ENCODE data around the gene BTF3. TPM values are rescaled to one million over a fixed set of nuclear protein-coding genes. Genes with fewer than 3 reads are reported as not detected.

The BTF3 gene
- total RNA-seq, 1 experiment from 2014 or later: 635 TPM

- intact Hi-C loops (cut with micrococcal nuclease; ENCODE audit: unreplicated experiment): loop anchor here (1.0 to 2.0 kb wide), 3 partner anchors 18 to 273 kb away; partner anchors contain the start of genes ANKRA2 and UTP15
- Histone ChIP-seq H3K4me1 (replicated peaks; ENCODE audit: insufficient read depth) (peaks cover 18% of the 10 kb centered on the region), H3F3A (ENCODE audit: insufficient read depth, low read depth) (peaks cover 10% of the 10 kb centered on the region; the same call in 1 of the 2 replicates), H2AFZ (peak overlapping the region; percentile 52; the same call in 1 of the 2 replicates), H3K9me3 (ENCODE audit: insufficient read depth, low read depth) (no peaks in the 10 kb centered on the region), H3K36me3 (ENCODE audit: low read depth) (no peaks in the 10 kb centered on the region), H3K4me3 (no peak overlapping the region), H3K9me2 (ENCODE audit: insufficient read depth) (no peaks in the 10 kb centered on the region), H3K27me3 (ENCODE audit: insufficient read depth, low read depth) (no peaks in the 10 kb centered on the region), H3K4me2 (peak overlapping the region; percentile 48; the same call in 1 of the 2 replicates), H4K20me1 (ENCODE audit: insufficient read depth) (no peaks in the 10 kb centered on the region), H3K27ac (no peak overlapping the region), H3K79me2 (ENCODE audit: low read depth) (no peaks in the 10 kb centered on the region)
- ChIA-PET POLR2A (ENCODE audit: unreplicated experiment) (interaction anchor here (0.6 to 0.7 kb wide), 2 partner anchors 21 to 226 kb away, joined by 4 read pairs; partner anchors contain the start of gene BTF3), CTCF (interaction anchor here (0.7 kb wide), 1 partner anchor 134 kb away, joined by 5 read pairs; no protein-coding TSS in a partner anchor)
- BruUV-seq (replicated peaks): no TSS peak
- TF ChIP-seq CTCF (conservative IDR thresholded peaks at IDR 0.05) (peak; percentile 80), EZH2 (IDR thresholded peaks at IDR 0.05; ENCODE audit: low read depth) (no peak)
- peak; percentile 58 to 64 for DNase-seq
Observed at GRCh38 chr5:73519531-73520283, 21.5 kb downstream of the BTF3 start.

- Histone ChIP-seq H3K4me1 (replicated peaks; ENCODE audit: insufficient read depth) (0 out of 2 replicates have a peak, but pooled peaks cover 4% of the 10 kb centered on the region), H2AFZ (no peak overlapping the region), H3K4me2 (no peak overlapping the region), H3K9me3 (ENCODE audit: insufficient read depth, low read depth) (no peaks in the 10 kb centered on the region), H3F3A (ENCODE audit: insufficient read depth, low read depth) (no peaks in the 10 kb centered on the region), H3K4me3 (no peak overlapping the region), H3K36me3 (ENCODE audit: low read depth) (no peaks in the 10 kb centered on the region), H4K20me1 (ENCODE audit: insufficient read depth) (no peaks in the 10 kb centered on the region), H3K79me2 (ENCODE audit: low read depth) (no peaks in the 10 kb centered on the region), H3K9me2 (ENCODE audit: insufficient read depth) (no peaks in the 10 kb centered on the region), H3K27ac (no peak overlapping the region), H3K27me3 (ENCODE audit: insufficient read depth, low read depth) (no peaks in the 10 kb centered on the region)
- TF ChIP-seq EZH2 (IDR thresholded peaks at IDR 0.05; ENCODE audit: low read depth) (no peak), CTCF (conservative IDR thresholded peaks at IDR 0.05) (no peak)
- intact Hi-C loops (cut with micrococcal nuclease; ENCODE audit: unreplicated experiment): no loop called here
- ChIA-PET POLR2A (ENCODE audit: unreplicated experiment) (interaction anchor here (0.6 kb wide), 1 partner anchor 1142 kb away, joined by 5 read pairs; no protein-coding TSS in a partner anchor), CTCF (interaction anchor here (0.6 to 0.8 kb wide), 3 partner anchors 270 to 1137 kb away, joined by 3 read pairs; no protein-coding TSS in a partner anchor)
- BruUV-seq (replicated peaks): no TSS peak
- peak; percentile 50 to 72 for DNase-seq
Observed at GRCh38 chr5:73522989-73523388, 24.7 kb downstream of the BTF3 start.

GRCh38 chr5:73523861-73524260 is 25.6 kb downstream of the BTF3 start:
- POLR2A ChIA-PET (ENCODE audit: unreplicated experiment): no interaction called here

More at GRCh38 chr5:73523861-73524260, 25.6 kb downstream of the BTF3 start:
- no peak for DNase-seq
- Histone ChIP-seq H2AFZ (no peak overlapping the region), H3K4me2 (no peak overlapping the region), H3K27ac (no peak overlapping the region), H3K4me3 (no peak overlapping the region), H3K27me3 (ENCODE audit: insufficient read depth, low read depth) (no peaks in the 10 kb centered on the region), H3K4me1 (replicated peaks; ENCODE audit: insufficient read depth) (0 out of 2 replicates have a peak, but pooled peaks cover 4% of the 10 kb centered on the region), H3K36me3 (ENCODE audit: low read depth) (no peaks in the 10 kb centered on the region), H3K9me3 (ENCODE audit: insufficient read depth, low read depth) (no peaks in the 10 kb centered on the region), H4K20me1 (ENCODE audit: insufficient read depth) (no peaks in the 10 kb centered on the region), H3K79me2 (ENCODE audit: low read depth) (no peaks in the 10 kb centered on the region), H3F3A (ENCODE audit: insufficient read depth, low read depth) (no peaks in the 10 kb centered on the region), H3K9me2 (ENCODE audit: insufficient read depth) (no peaks in the 10 kb centered on the region)
- TF ChIP-seq EZH2 (IDR thresholded peaks at IDR 0.05; ENCODE audit: low read depth) (no peak), CTCF (conservative IDR thresholded peaks at IDR 0.05) (no peak)
- CTCF ChIA-PET: interaction anchor here (0.7 kb wide), 1 partner anchor 518 kb away, joined by 3 read pairs; no protein-coding TSS in a partner anchor
- intact Hi-C loops (cut with micrococcal nuclease; ENCODE audit: unreplicated experiment): no loop called here
- BruUV-seq (replicated peaks): no TSS peak
